Nephron (organoid): ENCODE measurements around the gene ZCRB1.
A peak's percentile ranks its signal among the peaks of the same experiment; 100 is the strongest.

ENCODE experiments used
- H3K27ac Mint-ChIP-seq, 3 experiments: 2 replicates each; pipeline ENCODE4 v1.8.0; 2020; ENCODE audit warnings: mixed read lengths in 3 of 3, mild to moderate bottlenecking in 2 of 3, moderate library complexity in 1 of 3
- H3K27me3 Mint-ChIP-seq: 2 replicates; pipeline ENCODE4 v1.8.0; 2021; ENCODE audit warnings: low read depth, mild to moderate bottlenecking, moderate library complexity, mixed read lengths
- H3K36me3 Mint-ChIP-seq: 2 replicates; pipeline ENCODE4 v1.8.0; 2020; ENCODE audit warnings: low read depth, mixed read lengths
- H3K4me1 Mint-ChIP-seq: 2 replicates; pipeline ENCODE4 v1.8.0; 2020; ENCODE audit warnings: mixed read lengths
- H3K4me3 Mint-ChIP-seq, 3 experiments: 2 replicates each; pipeline ENCODE4 v1.8.0; 2020; ENCODE audit warnings: mild to moderate bottlenecking in 3 of 3, mixed read lengths in 3 of 3, moderate library complexity in 2 of 3
- H3K9me3 Mint-ChIP-seq: 2 replicates; pipeline ENCODE4 v1.8.0; 2020; ENCODE audit warnings: mixed read lengths
- TF ChIP-seq, protein P1 (sequence below), 3 experiments: fragments of 200-600 bp; sonication (generic); IDR thresholded peaks; one replicate each; pipeline ENCODE4 v1.5.0; 2021; ENCODE audit warnings: antibody characterized with exemption in 3 of 3; ENCODE audit not compliant: unreplicated experiment in 3 of 3

The ZCRB1 gene

GRCh38 chr12:42325653-42326474, at the start of gene ZCRB1, which contains the start of gene PPHLN1:
Gene ZCRB1 (minus strand): TSS chr12:42326094. CDS start chr12:42324102, 1,992 bp downstream.
Gene PPHLN1 (plus strand): TSS chr12:42326167. CDS start chr12:42335903, 9,736 bp downstream.
- peaks cover 20% of the 10 kb centered on the region for H3K4me1 Mint-ChIP-seq
- peak within 1 kb of the TSS; percentile 96 to 99 (median 96) for H3K4me3 Mint-ChIP-seq
- H3K9me3 Mint-ChIP-seq = no peaks in the 10 kb centered on the region
- H3K27me3 Mint-ChIP-seq = no peaks in the 10 kb centered on the region
- TF ChIP-seq, protein P1, sequence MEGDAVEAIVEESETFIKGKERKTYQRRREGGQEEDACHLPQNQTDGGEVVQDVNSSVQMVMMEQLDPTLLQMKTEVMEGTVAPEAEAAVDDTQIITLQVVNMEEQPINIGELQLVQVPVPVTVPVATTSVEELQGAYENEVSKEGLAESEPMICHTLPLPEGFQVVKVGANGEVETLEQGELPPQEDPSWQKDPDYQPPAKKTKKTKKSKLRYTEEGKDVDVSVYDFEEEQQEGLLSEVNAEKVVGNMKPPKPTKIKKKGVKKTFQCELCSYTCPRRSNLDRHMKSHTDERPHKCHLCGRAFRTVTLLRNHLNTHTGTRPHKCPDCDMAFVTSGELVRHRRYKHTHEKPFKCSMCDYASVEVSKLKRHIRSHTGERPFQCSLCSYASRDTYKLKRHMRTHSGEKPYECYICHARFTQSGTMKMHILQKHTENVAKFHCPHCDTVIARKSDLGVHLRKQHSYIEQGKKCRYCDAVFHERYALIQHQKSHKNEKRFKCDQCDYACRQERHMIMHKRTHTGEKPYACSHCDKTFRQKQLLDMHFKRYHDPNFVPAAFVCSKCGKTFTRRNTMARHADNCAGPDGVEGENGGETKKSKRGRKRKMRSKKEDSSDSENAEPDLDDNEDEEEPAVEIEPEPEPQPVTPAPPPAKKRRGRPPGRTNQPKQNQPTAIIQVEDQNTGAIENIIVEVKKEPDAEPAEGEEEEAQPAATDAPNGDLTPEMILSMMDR (IDR thresholded peaks at IDR 0.05; ENCODE audit: unreplicated experiment in 3 of 3) = no peak
- H3K27ac Mint-ChIP-seq = peak within 1 kb of the TSS; percentile 93 to 98 (median 97)
- peaks cover 14% of the 10 kb centered on the region for H3K36me3 Mint-ChIP-seq

DNA sequence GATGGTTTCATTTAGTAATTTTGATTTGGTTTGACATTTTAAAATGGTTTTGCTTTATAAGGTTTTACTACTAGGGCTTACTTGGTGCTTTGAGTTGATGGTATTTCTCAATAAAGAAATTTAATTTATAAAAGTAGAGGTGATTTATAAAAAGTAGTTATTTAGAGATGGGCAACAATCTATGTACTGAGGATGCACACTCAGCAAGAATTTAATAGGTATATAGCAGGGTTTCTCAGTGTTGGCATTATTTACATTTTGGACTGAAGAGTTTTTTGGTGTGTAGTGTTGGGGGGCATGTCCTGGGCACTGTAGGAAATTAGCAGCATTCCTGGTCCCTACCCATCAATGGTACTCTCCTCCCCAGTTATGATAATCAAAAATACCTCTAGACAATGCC, 47.8 kb upstream of the ZCRB1 start:
- no peaks in the 10 kb centered on the region for H3K4me1 Mint-ChIP-seq
- H3K27me3 Mint-ChIP-seq = no peaks in the 10 kb centered on the region
- no peak overlapping the region for H3K4me3 Mint-ChIP-seq
- H3K9me3 Mint-ChIP-seq = no peaks in the 10 kb centered on the region
- TF ChIP-seq, protein P1 (IDR thresholded peaks at IDR 0.05; ENCODE audit: unreplicated experiment in 3 of 3) = no peak
- H3K36me3 Mint-ChIP-seq = peaks cover 29% of the 10 kb centered on the region
- H3K27ac Mint-ChIP-seq = no peak overlapping the region

DNA sequence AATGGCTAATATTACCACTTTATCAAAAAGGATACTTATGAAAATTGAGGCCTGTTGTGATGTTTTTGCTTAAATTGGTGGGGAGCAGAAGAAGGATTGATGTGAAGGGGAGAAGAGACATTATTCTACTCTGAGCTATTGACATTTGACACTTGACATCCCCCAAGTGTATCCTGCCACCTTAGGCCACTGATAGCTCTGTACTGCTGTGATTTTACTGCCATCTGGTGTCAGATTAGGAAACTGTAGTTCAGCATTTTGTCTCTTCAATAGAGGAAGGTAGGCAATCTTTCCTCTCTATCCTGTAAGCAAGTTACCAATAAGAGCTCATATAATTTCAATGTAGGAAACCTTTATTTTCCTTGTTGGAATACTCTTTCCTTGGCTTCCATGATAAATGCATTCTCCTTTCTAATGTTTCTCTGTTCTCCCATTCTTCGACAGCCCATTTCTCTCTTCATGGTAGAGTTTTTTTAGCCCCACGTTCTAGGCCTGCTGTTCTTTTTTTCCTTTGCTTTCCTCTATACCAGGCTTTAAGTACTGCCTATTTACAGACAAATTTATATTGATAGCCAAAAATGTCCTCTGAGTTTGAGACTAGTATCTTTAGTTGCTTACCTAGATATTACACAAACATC, 46.4 kb upstream of the ZCRB1 start:
- no peaks in the 10 kb centered on the region for H3K27me3 Mint-ChIP-seq
- no peak overlapping the region for H3K4me3 Mint-ChIP-seq
- peaks cover 24% of the 10 kb centered on the region for H3K36me3 Mint-ChIP-seq
- H3K4me1 Mint-ChIP-seq = no peaks in the 10 kb centered on the region
- H3K9me3 Mint-ChIP-seq = no peaks in the 10 kb centered on the region
- H3K27ac Mint-ChIP-seq = peak overlapping the region in 1 of 3 experiments; percentile 7
- TF ChIP-seq, protein P1 (IDR thresholded peaks at IDR 0.05; ENCODE audit: unreplicated experiment in 3 of 3) = peak; percentile 67 to 81 (median 73)

DNA sequence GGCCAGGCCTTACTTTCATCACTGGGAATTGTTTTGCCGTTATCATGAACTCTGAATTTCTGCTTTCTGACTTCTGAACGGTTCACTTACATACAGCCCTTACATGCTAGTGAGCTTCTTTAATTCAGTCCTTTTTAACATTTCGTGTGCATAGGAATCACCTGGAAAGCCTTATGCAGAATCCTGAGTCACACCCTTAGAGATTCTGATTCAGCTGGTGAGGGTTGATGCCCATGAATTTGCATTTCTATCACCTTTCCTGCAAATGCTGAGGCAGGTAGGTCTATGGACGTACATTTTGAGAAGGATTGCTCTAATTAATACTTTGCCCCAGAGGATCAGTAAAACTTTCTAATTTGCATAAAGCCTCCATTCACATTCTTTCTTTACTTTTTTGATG, 44.1 kb upstream of the ZCRB1 start:
- no peaks in the 10 kb centered on the region for H3K27me3 Mint-ChIP-seq
- TF ChIP-seq, protein P1 (IDR thresholded peaks at IDR 0.05; ENCODE audit: unreplicated experiment in 3 of 3) = no peak
- H3K4me1 Mint-ChIP-seq = no peaks in the 10 kb centered on the region
- no peak overlapping the region for H3K4me3 Mint-ChIP-seq
- peaks cover 15% of the 10 kb centered on the region for H3K36me3 Mint-ChIP-seq
- no peak overlapping the region for H3K27ac Mint-ChIP-seq
- H3K9me3 Mint-ChIP-seq = no peaks in the 10 kb centered on the region

DNA sequence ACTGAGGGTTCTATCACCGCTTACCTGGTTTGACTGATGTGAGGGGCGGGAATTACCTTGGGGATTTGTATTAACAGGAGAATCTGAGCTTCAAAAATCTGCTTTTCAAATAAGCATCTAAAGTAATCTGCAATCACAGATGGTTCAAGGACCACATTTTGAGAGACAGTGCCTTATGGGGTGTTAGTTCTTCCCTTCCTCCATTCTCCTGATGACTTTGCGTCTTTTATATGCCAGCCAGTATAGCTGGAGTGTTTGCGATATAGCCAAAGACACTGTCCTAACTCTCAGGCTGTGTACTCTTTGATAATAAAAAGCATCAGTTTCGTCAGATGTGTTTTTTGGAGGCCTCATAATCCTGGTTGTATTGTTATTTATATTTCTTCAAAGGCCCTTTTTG, 39.6 kb upstream of the ZCRB1 start:
- Mint-ChIP-seq H3K9me3 (no peaks in the 10 kb centered on the region), H3K4me3 (no peak overlapping the region), H3K27ac (peak overlapping the region in 1 of 3 experiments; percentile 33)

More for the DNA sequence above, 39.6 kb upstream of the ZCRB1 start:
- Mint-ChIP-seq H3K36me3 (peaks cover 23% of the 10 kb centered on the region), H3K27me3 (no peaks in the 10 kb centered on the region), H3K4me1 (no peaks in the 10 kb centered on the region)
- TF ChIP-seq, protein P1 (IDR thresholded peaks at IDR 0.05; ENCODE audit: unreplicated experiment in 3 of 3) = no peak
